Body of pancreas (tissue), 4 donors: ENCODE data around the gene CFAP46.

ENCODE experiments used
- CTCF ChIP-seq, 7 experiments: fragments of 450-650 bp in 4 of 7; fragments of 200-600 bp in 3 of 7; sonication (generic) in 3 of 7; IDR thresholded peaks; one replicate each; pipeline ENCODE4 v1.5.1; 2016 to 2019; ENCODE audit warnings: antibody characterized with exemption in 7 of 7
- POLR2A ChIP-seq, 3 donors: fragments of 450-650 bp; IDR thresholded peaks; one replicate each; pipeline ENCODE4 v1.6.1; 2016; ENCODE audit warnings: antibody characterized with exemption in 3 of 3, mild to moderate bottlenecking in 2 of 3

GRCh38 chr10:132940791-132941465 is 1.4 kb downstream of the CFAP46 start:
- TF ChIP-seq POLR2A (IDR thresholded peaks at IDR 0.05) (no peak), CTCF (IDR thresholded peaks at IDR 0.05) (no peak)
